HCT116 (cell line): Measurements from ENCODE around the gene SPEF2. TPM values are rescaled to one million over a fixed set of nuclear protein-coding genes. Genes with fewer than 3 reads are reported as not detected.
"Not testable (repeated sequence)": the region's sequence is repeated elsewhere in the genome, so short reads cannot be mapped to it uniquely, and the experiment has no call there.

Experiments used
- ATAC-seq: fragments of 200-7000 bp; cut with Tn5 transposase; 2 replicates; pipeline ENCODE4 v1.9.1; 2020; ENCODE audit warnings: mild to moderate bottlenecking, moderate library complexity
- BruUV-seq: library from RNA; stranded (reverse); fragments of 400-500 nt; replicated peaks from 2 replicates; lab custom pipeline; 2021; lab: Mats Ljungman, UMichigan
- CTCF ChIA-PET: fragments of 300-600 bp; sonication (Branson Sonifier 250); formaldehyde crosslinking; loops from one replicate; lab custom pipeline; 2021; ENCODE audit warnings: antibody characterized with exemption; lab: Charles Lee
- POLR2A ChIA-PET: fragments of 300-600, 350-600 bp; sonication (Branson Sonifier 250); formaldehyde crosslinking; loops from one replicate; lab custom pipeline; 2021; ENCODE audit warnings: antibody characterized with exemption; lab: Charles Lee
- RAD21 ChIA-PET, 2 experiments: fragments of 300-600 bp; sonication (Branson Sonifier 250); formaldehyde crosslinking; loops; one replicate each; lab custom pipeline; 2023; ENCODE audit warnings: low total read pairs in 2 of 2; ENCODE audit not compliant: uncharacterized antibody in 2 of 2, unreplicated experiment in 2 of 2, low non-redundant PET in 1 of 2; lab: Charles Lee
- DNase-seq: peaks from one replicate; pipeline ENCODE4 v3.0.0-alpha.2; 2010; ENCODE audit warnings: low read depth, low spot score
- H2AFZ ChIP-seq: fragments of 200-600 bp; shearing (Covaris generic), sonication (generic); 2 replicates; pipeline ENCODE4 v1.6.1; 2017; ENCODE audit warnings: low read depth, mixed run types, mixed read lengths, antibody characterized with exemption, low read length; ENCODE audit not compliant: poor library complexity, severe bottlenecking
- H3K27ac ChIP-seq: 2 replicates; pipeline ENCODE4 v1.5.1; 2012; ENCODE audit warnings: low read depth, low read length
- H3K27me3 ChIP-seq: fragments of 200-600 bp; sonication (generic); 2 replicates; pipeline ENCODE4 v1.6.1; 2016; ENCODE audit warnings: mixed run types, low read length, mixed read lengths; ENCODE audit not compliant: insufficient read depth
- H3K36me3 ChIP-seq, 2 experiments: fragments of 200-500 bp in 1 of 2; fragments of 200-600 bp in 1 of 2; sonication (Bioruptor generic) in 1 of 2; sonication (generic) in 1 of 2; 2 replicates each; pipeline versions ENCODE4 v1.5.1 to v1.6.1; 2014 to 2016; ENCODE audit warnings: low read length in 2 of 2, inconsistent platforms in 1 of 2, mixed read lengths in 1 of 2, mixed run types in 1 of 2; ENCODE audit not compliant: insufficient read depth in 2 of 2, control insufficient read depth in 1 of 2
- H3K4me1 ChIP-seq, 2 experiments: fragments of 200-600 bp in 1 of 2; sonication (generic) in 1 of 2; 2 replicates each; pipeline versions ENCODE4 v1.5.1 to v1.6.1; 2012 to 2017; ENCODE audit warnings: low read length in 2 of 2, inconsistent platforms in 1 of 2, mild to moderate bottlenecking in 1 of 2, mixed read lengths in 1 of 2, mixed run types in 1 of 2, moderate library complexity in 1 of 2; ENCODE audit not compliant: insufficient read depth in 2 of 2, control insufficient read depth in 1 of 2
- H3K4me2 ChIP-seq: fragments of 200-600 bp; sonication (generic); 2 replicates; pipeline ENCODE4 v1.6.1; 2017; ENCODE audit warnings: mixed run types, low read length, mixed read lengths
- H3K4me3 ChIP-seq, 2 experiments: fragments of 200-600 bp in 1 of 2; sonication (generic) in 1 of 2; replicated peaks in 1 of 2; 2 replicates each; pipeline ENCODE4 v1.5.1; 2011 to 2016; ENCODE audit warnings: low read length in 2 of 2, control low read depth in 1 of 2, low read depth in 1 of 2, mild to moderate bottlenecking in 1 of 2, mixed read lengths in 1 of 2, mixed run types in 1 of 2
- H3K79me2 ChIP-seq: fragments of 200-600 bp; sonication (generic); 2 replicates; pipeline ENCODE4 v1.6.1; 2017; ENCODE audit warnings: mild to moderate bottlenecking, mixed run types, low read length, moderate library complexity, mixed read lengths; ENCODE audit not compliant: insufficient read depth
- H3K9ac ChIP-seq: fragments of 200-600 bp; sonication (generic); 2 replicates; pipeline ENCODE4 v1.6.1; 2016; ENCODE audit warnings: low read length, mixed read lengths
- H3K9me2 ChIP-seq: fragments of 200-600 bp; sonication (generic), shearing (Covaris generic); 2 replicates; pipeline ENCODE4 v1.6.1; 2017; ENCODE audit warnings: mixed run types, mild to moderate bottlenecking, moderate library complexity; ENCODE audit not compliant: insufficient read depth
- H3K9me3 ChIP-seq, 2 experiments: fragments of 200-500 bp in 1 of 2; fragments of 200-600 bp in 1 of 2; sonication (Bioruptor generic) in 1 of 2; sonication (generic) in 1 of 2; 2 replicates each; pipeline ENCODE4 v1.6.1; 2014 to 2017; ENCODE audit warnings: low read length in 2 of 2, mixed read lengths in 2 of 2, inconsistent platforms in 1 of 2, low read depth in 1 of 2, mild to moderate bottlenecking in 1 of 2, mixed run types in 1 of 2, moderate library complexity in 1 of 2; ENCODE audit not compliant: control insufficient read depth in 1 of 2, insufficient read depth in 1 of 2
- H4K20me1 ChIP-seq: fragments of 200-600 bp; sonication (generic), shearing (Covaris generic); 2 replicates; pipeline ENCODE4 v1.6.1; 2017; ENCODE audit warnings: mixed run types, mild to moderate bottlenecking, moderate library complexity; ENCODE audit not compliant: insufficient read depth
- CEBPB ChIP-seq: IDR thresholded peaks from 2 replicates; pipeline ENCODE4 v1.6.1; 2012; ENCODE audit warnings: low read depth
- EGR1 ChIP-seq: IDR thresholded peaks from 2 replicates; pipeline ENCODE4 v1.6.1; 2012; ENCODE audit warnings: low read depth
- ELF1 ChIP-seq: IDR thresholded peaks from 2 replicates; pipeline ENCODE4 v1.6.1; 2012; ENCODE audit warnings: low read depth, borderline replicate concordance
- EZH2phosphoT487 ChIP-seq: fragments of 200-600 bp; IDR thresholded peaks from 2 replicates; pipeline ENCODE4 v1.6.1; 2018; ENCODE audit warnings: antibody characterized with exemption, borderline replicate concordance
- RAD21 ChIP-seq: IDR thresholded peaks from 2 replicates; pipeline ENCODE4 v1.6.1; 2012; ENCODE audit warnings: low read depth, mild to moderate bottlenecking
- YY1 ChIP-seq: IDR thresholded peaks from 2 replicates; pipeline ENCODE4 v1.6.1; 2011; ENCODE audit warnings: low read length, low read depth, moderate library complexity, mild to moderate bottlenecking; ENCODE audit not compliant: insufficient replicate concordance; ENCODE audit errors: extremely low read depth
- intact Hi-C: fragments of 100-400 bp; cut with micrococcal nuclease; formaldehyde crosslinking; loops from 2 replicates; pipeline ENCODE4 v1.10.0; 2022
- total RNA-seq: library from RNA; stranded (reverse); gene quantifications from one replicate; pipeline ENCODE4 v1.2.1, GENCODE V29; 2021; ENCODE audit not compliant: unreplicated experiment
- TF ChIP-seq, protein P1 (sequence below): IDR thresholded peaks from 2 replicates; pipeline ENCODE4 v1.6.1; 2012

SPEF2 gene
- total RNA-seq, 1 experiment from 2014 or later = 4.6 TPM

DNA sequence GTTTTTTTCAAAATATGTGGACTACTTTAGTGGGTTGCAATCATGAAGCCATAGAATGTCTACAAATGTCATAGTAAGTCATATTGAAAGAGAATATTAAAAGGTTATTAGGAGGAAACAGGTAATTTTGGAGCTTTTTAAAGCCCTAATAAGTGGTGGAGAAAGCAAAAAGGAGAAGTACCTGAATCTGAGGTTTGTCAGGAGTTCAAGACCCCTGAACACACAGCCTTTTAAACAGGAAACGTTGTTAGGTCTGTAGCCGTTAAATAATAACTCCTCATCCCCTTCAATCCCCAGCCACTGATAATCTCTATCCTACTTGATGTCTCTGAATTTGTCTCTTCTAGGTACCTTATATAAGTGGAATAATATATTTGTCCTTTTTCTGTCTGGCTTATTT is 51.1 kb downstream of the SPEF2 start:
- Histone ChIP-seq H3K79me2 (no peaks in the 10 kb centered on the region), H3K36me3 (no peaks in the 10 kb centered on the region), H3K9me3 (no peaks in the 10 kb centered on the region), H4K20me1 (no peaks in the 10 kb centered on the region)
- DNase-seq = no peak
- ChIA-PET POLR2A (no interaction called here), RAD21 (no interaction called here)
- no peak for TF ChIP-seq RAD21
- TF ChIP-seq CEBPB = no peak
- TF ChIP-seq, protein P1, sequence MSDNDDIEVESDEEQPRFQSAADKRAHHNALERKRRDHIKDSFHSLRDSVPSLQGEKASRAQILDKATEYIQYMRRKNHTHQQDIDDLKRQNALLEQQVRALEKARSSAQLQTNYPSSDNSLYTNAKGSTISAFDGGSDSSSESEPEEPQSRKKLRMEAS = no peak
- TF ChIP-seq YY1 = no peak
- no peak for TF ChIP-seq EGR1
- no peak for TF ChIP-seq EZH2phosphoT487
- TF ChIP-seq, all 23 proteins: peak for 0
- Histone ChIP-seq H2AFZ (no peak overlapping the region), H3K4me3 (no peak overlapping the region), H3K4me2 (no peak overlapping the region), H3K27ac (no peak overlapping the region), H3K9me2 (no peaks in the 10 kb centered on the region), H3K27me3 (no peaks in the 10 kb centered on the region), H3K9ac (no peak overlapping the region), H3K4me1 (no peaks in the 10 kb centered on the region)
- BruUV-seq = no TSS peak
- intact Hi-C loops = no loop called here
- ATAC-seq = no peak
- CTCF ChIA-PET = no interaction called here

DNA sequence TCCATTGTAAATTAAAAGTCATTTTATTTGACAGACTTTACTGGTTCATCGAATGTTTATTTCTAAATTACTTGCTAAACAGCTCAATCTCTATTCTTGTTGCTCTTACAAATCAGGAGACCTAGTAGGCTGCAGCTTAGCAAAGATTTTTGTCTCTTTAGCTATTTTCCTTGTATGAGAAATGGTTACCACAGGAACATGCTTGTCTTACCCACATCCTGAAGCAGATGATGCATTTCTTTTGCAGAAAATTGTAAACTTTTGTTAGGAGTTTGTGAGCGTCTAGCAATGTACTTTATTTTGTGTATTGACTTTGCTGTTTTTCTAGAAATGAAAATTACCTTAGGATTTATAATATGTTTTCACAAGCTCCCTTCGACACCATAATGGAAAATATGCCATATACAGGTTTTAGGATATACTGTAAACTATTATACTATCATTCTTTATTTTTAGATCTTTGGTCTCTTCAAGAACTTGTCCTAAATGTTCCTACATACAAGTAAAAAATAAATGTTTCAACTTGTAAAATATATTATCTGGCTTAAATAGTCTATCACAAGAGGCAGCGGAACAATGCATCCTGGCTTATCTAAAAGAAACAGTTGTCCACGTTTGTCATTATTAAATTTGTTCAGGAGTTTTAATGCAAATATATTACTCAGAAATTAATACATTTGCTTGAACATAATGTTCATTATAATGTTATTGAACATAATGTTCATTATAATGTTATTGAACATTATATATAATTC is 54.1 kb downstream of the SPEF2 start:
- no peak for TF ChIP-seq ELF1
- Histone ChIP-seq H3K4me2 (no peak overlapping the region), H3K9me3 (no peaks in the 10 kb centered on the region), H3K27ac (no peak overlapping the region), H4K20me1 (no peaks in the 10 kb centered on the region), H3K9ac (no peak overlapping the region), H3K4me1 (no peaks in the 10 kb centered on the region), H3K79me2 (no peaks in the 10 kb centered on the region), H3K27me3 (no peaks in the 10 kb centered on the region), H3K9me2 (no peaks in the 10 kb centered on the region), H3K4me3 (no peak overlapping the region), H2AFZ (no peak overlapping the region), H3K36me3 (no peaks in the 10 kb centered on the region)
- no peak for ATAC-seq
- DNase-seq = no peak
- POLR2A ChIA-PET = no interaction called here
- intact Hi-C loops = no loop called here
- RAD21 ChIA-PET = no interaction called here
- CTCF ChIA-PET = no interaction called here
- no TSS peak for BruUV-seq

DNA sequence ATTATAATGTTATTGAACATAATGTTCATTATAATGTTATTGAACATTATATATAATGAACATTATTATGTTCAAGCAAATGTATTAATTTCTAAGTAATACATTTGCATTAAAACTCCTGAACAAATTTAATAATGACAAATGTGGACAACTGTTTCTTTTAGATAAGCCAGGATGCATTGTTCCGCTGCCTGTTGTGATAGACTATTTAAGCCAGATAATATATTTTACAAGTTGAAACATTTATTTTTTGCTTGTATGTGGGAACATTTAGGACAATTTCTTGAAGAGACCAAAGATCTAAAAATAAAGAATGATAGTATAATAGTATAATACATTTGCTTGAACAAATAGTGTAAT is 54.6 kb downstream of the SPEF2 start:
- H3K27me3 ChIP-seq, H3K9me3 ChIP-seq, RAD21 ChIA-PET, intact Hi-C loops, H3K79me2 ChIP-seq, H3K9me2 ChIP-seq, POLR2A ChIA-PET, H2AFZ ChIP-seq, H3K4me1 ChIP-seq, ATAC-seq, H3K4me2 ChIP-seq, H3K36me3 ChIP-seq, CTCF ChIA-PET, H3K27ac ChIP-seq, H3K9ac ChIP-seq, DNase-seq, H4K20me1 ChIP-seq, H3K4me3 ChIP-seq, BruUV-seq: not testable (repeated sequence)
